Measurements from ENCODE around the gene GALT. TPM values are rescaled to one million over a fixed set of nuclear protein-coding genes. Genes with fewer than 3 reads are reported as not detected.

Gene GALT
- total and polyA plus RNA-seq, 2 experiments from 2014 or later = 121 to 148 TPM

- Histone ChIP-seq H3K27ac (peak overlapping the region; percentile 91), H3K4me3 (peak overlapping the region; percentile 77), H3K36me3 (no peaks in the 10 kb centered on the region), H3K4me1 (ENCODE audit: low read depth) (peaks cover 4% of the 10 kb centered on the region), H3K9me3 (ENCODE audit: low read depth) (no peaks in the 10 kb centered on the region), H3K27me3 (no peaks in the 10 kb centered on the region)
- peak; percentile 97 to 98 for DNase-seq (ENCODE audit: low read depth in 1 of 2, low spot score in 1 of 2)
- no peak for TF ChIP-seq CTCF (IDR thresholded peaks at IDR 0.05; ENCODE audit: low read depth, low read length)
Measured at GRCh38 chr9:34665381-34666250, 19.1 kb downstream of the GALT start.

GRCh38 chr9:34669809-34670562, 23.5 kb downstream of the GALT start:
- Histone ChIP-seq H3K36me3 (no peaks in the 10 kb centered on the region), H3K27me3 (no peaks in the 10 kb centered on the region), H3K9me3 (ENCODE audit: low read depth) (no peaks in the 10 kb centered on the region), H3K4me3 (no peak overlapping the region), H3K4me1 (ENCODE audit: low read depth) (no peaks in the 10 kb centered on the region), H3K27ac (no peak overlapping the region)
- no peak for TF ChIP-seq CTCF (IDR thresholded peaks at IDR 0.05; ENCODE audit: low read depth, low read length)
- no peak for DNase-seq (ENCODE audit: low read depth in 1 of 2, low spot score in 1 of 2)

- Histone ChIP-seq H3K36me3 (no peaks in the 10 kb centered on the region), H3K9me3 (ENCODE audit: low read depth) (no peaks in the 10 kb centered on the region), H3K27me3 (no peaks in the 10 kb centered on the region), H3K4me3 (no peak overlapping the region), H3K4me1 (ENCODE audit: low read depth) (no peaks in the 10 kb centered on the region), H3K27ac (no peak overlapping the region)
- no peak for TF ChIP-seq CTCF (IDR thresholded peaks at IDR 0.05; ENCODE audit: low read depth, low read length)
- no peak for DNase-seq (ENCODE audit: low read depth in 1 of 2, low spot score in 1 of 2)
Measured at GRCh38 chr9:34671307-34671706, 24.8 kb downstream of the GALT start.

GRCh38 chr9:34674440-34674839, 28.0 kb downstream of the GALT start:
- Histone ChIP-seq H3K4me3 (no peak overlapping the region), H3K4me1 (ENCODE audit: low read depth) (no peaks in the 10 kb centered on the region), H3K36me3 (no peaks in the 10 kb centered on the region), H3K27me3 (no peaks in the 10 kb centered on the region), H3K27ac (no peak overlapping the region), H3K9me3 (ENCODE audit: low read depth) (no peaks in the 10 kb centered on the region)
- no peak for DNase-seq (ENCODE audit: low read depth in 1 of 2, low spot score in 1 of 2)
- no peak for TF ChIP-seq CTCF (IDR thresholded peaks at IDR 0.05; ENCODE audit: low read depth, low read length)

GRCh38 chr9:34675048-34675714, 28.7 kb downstream of the GALT start:
- Histone ChIP-seq H3K9me3 (ENCODE audit: low read depth) (no peaks in the 10 kb centered on the region), H3K4me1 (ENCODE audit: low read depth) (no peaks in the 10 kb centered on the region), H3K27me3 (no peaks in the 10 kb centered on the region), H3K27ac (no peak overlapping the region), H3K36me3 (no peaks in the 10 kb centered on the region), H3K4me3 (no peak overlapping the region)
- DNase-seq (ENCODE audit: low read depth in 1 of 2, low spot score in 1 of 2) = peak; percentile 85 to 92
- TF ChIP-seq CTCF (IDR thresholded peaks at IDR 0.05; ENCODE audit: low read depth, low read length) = peak; percentile 85

Measured in cardiac muscle cell (in vitro differentiated cells and primary cell).